GM21717 (cell line): ENCODE results near the gene MYH9.
"Not testable (repeated sequence)": the region's sequence is repeated elsewhere in the genome, so short reads cannot be mapped to it uniquely, and the experiment has no call there.

Experiments used
- ATAC-seq: cut with Tn5 transposase; IDR thresholded peaks from one replicate; pipeline ENCODE4 v1.9.1; 2021; ENCODE audit warnings: mild to moderate bottlenecking, moderate library complexity; ENCODE audit not compliant: unreplicated experiment

MYH9 gene

DNA sequence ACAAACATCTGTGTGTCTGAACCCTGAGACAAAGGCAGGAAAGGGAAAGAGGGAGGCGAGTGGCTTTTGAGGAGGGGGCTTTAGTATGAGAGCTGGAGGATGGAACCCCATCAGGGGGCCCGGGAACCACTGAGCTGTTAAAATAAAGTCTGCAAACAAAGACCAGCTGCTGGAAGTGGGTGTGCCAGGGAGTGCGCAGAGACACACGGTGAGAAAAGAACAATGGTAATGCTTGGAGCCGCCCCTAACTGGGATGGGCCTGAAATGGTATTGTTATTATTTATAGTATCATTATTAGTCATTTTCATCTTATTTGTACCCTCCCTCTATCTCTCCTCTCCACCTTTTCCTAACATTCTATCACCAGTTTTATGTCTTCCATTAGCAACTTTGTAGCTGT is 132.2 kb downstream of the MYH9 start:
- ATAC-seq, result not testable (repeated sequence)

DNA sequence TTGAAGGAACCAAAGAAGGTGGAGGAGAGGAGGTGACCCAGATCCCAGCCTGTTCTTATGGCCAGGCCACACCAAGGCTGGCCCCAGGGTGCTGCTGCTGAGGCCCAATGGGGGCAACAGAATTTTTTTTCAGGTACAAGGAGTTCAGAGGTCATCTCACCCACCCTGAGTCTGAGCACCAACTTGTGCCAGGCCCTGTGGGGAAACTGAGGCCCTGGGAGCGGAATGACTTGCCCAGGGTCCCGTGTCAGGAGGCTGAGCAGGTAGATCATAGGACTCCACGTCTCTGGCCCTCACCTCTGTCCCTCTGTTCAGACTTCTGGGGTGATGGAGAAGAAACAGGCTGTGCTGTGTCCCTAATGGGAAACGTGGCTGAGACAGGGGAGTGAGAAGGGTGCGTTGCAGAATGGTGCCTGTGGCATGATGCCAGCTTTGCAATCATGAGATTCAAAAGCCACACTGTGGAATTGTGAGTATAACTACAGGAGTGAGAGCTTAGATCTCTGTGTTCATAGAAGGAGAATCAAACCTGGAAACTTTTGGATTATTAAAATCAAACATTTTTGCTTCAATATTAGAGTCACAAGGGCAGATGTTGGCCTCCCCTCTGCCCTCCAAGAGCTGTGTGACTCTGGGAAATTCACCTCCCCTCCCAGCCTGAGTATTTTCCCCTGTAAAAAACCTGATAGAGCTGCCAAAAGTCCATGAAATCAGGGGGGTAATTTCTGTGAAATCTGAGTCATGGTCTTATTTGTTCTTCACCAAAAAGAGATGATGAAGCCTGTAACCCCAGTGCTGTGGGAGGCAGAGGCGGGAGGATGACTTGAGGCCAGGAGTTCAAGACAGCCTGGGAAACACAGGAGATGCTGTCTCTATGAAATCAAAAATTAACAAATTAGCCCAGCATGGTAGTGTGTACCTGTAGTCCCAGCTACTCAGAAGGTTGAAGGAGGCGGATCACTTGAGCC is 134.0 kb downstream of the MYH9 start:
- ATAC-seq, result no peak

GRCh38 chr22:36252754-36253522 is 134.8 kb downstream of the MYH9 start, which contains the start of gene APOL1:
TSS of gene APOL1 (plus strand) at chr22:36253133. CDS start at chr22:36254956, 1,823 bp downstream.
- peak; percentile 57 for ATAC-seq

DNA sequence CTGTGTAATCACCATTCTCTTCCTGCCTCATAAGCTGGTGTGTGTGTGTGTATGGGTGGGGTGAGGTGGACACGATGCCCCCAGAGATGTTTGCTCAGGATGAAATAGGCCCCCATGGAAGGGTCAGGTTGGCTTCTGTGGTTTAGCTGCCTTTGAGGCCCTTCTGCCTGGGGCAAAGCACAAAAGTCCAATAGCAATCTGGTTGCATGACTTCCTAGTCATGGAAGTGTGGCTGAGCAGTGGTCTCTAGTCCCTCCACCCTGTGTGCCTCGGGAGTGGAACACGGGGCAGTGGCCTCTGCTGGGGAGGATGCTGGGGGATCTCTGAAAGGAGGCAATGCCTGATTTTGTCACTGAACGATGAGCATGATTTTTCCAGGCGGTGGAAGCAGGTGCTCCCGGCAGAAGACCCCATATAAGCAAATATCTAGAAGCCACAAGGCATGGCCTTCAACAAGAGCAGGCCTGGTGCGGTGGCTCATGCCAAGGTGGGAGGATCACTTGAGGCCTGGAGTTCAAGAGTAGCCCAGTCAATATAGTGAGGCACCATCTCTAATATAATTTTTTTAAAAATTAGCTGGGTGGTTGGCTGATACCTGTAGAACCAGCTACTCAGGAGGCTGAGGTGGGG is 135.7 kb downstream of the MYH9 start:
- not testable (repeated sequence) for ATAC-seq

GRCh38 chr22:36250292-36250960 is 137.3 kb downstream of the MYH9 start:
- ATAC-seq, result not testable (repeated sequence)

DNA sequence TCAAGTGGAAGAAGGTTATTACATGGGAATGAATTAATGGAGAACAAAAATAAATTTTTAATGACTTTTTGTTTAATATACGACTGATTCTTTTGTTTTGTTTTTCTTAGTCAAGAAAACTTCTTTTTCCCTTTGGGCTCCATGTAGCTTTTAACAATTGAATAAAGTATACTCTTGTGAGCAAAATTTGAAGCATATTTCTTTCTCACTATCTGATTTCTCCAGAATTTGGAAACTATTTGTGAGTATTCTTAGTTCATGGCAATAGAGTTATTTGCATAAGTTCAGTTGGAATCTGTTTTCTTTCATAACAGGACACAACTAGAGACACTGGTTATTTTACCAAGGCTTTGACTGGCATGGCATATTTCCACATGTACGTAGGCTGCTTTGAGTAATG is 138.6 kb downstream of the MYH9 start:
- no peak for ATAC-seq

GRCh38 chr22:36247955-36248354 is 139.8 kb downstream of the MYH9 start:
- no peak for ATAC-seq

- ATAC-seq, result no peak
These were observed 141.0 kb downstream of the MYH9 start for GRCh38 chr22:36246718-36247117.

DNA sequence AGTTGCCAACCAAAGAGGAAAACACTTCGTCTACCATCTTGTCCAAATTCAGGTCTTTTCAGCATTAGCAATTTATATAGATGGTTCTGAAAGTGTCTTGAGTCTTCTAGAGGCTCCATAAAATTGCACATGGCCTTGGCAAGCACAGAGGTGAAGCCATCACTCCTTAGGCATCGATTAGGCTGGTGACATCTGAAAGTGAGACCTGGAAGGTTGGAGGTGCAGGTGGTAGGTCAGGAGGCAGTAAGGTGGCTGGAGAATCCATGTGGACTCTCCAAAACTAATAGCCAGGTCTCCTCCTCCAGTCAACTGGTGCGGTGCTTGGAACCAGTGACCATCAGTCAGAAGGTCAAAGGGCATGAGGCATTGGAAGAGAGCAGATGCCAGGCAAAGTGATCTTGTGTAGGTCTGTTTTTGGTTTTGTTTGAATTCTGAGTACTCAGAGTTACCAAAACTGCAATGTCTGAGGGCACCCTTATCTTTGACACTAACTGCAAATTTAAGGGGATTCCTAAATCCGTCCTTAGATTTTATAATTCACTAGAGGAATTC is 141.9 kb downstream of the MYH9 start:
- ATAC-seq, result no peak

GRCh38 chr22:36244522-36245391 is 143.0 kb downstream of the MYH9 start:
- ATAC-seq, result no peak

GRCh38 chr22:36243986-36244385 is 143.8 kb downstream of the MYH9 start:
- no peak for ATAC-seq

DNA sequence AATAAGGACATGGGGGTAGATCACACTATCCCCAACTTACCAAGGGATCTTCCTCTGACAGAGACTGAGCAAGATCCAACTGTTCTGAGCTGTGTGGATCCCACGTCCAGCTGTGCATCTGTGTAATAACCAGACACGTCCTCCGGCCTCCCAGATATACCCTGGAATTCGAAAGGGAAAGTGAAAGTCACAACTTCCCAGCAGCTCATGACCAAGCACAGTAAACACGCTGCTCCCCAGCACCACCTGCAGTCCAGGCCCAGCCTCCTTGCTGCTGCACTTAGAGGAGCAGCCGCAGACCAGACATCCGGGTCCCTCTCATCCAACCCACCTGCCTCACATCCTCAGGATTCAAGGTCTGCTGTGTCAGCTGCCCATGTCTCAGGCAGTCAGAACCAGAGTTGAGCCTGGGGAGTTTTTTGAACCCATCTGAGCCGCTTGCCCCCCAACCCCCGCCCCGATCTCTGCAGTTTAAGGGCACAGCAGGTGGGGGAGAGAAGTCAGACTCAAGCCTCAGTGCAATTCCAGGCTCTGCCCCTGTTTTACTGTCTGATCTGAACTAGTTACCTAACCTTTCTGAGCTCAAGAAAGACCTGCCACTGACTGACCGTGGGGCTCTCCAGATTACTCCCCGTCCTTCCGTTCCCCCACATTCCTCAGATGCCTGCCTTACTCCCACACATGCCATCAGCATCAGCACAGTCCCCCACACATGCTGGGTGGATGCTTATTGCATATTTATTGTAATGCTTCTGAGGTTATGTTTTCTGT is 148.2 kb downstream of the MYH9 start, which contains the start of gene APOL2:
Gene APOL2, minus strand, starts transcription at position 127 of the 771 bp plus-strand sequence. CDS start 6,365 bp downstream, outside the sequence.
- ATAC-seq, result peak; percentile 87

GRCh38 chr22:36239150-36239400 is 148.7 kb downstream of the MYH9 start:
- ATAC-seq, result no peak

- no peak for ATAC-seq
These were observed 149.2 kb downstream of the MYH9 start for GRCh38 chr22:36238373-36239149.

DNA sequence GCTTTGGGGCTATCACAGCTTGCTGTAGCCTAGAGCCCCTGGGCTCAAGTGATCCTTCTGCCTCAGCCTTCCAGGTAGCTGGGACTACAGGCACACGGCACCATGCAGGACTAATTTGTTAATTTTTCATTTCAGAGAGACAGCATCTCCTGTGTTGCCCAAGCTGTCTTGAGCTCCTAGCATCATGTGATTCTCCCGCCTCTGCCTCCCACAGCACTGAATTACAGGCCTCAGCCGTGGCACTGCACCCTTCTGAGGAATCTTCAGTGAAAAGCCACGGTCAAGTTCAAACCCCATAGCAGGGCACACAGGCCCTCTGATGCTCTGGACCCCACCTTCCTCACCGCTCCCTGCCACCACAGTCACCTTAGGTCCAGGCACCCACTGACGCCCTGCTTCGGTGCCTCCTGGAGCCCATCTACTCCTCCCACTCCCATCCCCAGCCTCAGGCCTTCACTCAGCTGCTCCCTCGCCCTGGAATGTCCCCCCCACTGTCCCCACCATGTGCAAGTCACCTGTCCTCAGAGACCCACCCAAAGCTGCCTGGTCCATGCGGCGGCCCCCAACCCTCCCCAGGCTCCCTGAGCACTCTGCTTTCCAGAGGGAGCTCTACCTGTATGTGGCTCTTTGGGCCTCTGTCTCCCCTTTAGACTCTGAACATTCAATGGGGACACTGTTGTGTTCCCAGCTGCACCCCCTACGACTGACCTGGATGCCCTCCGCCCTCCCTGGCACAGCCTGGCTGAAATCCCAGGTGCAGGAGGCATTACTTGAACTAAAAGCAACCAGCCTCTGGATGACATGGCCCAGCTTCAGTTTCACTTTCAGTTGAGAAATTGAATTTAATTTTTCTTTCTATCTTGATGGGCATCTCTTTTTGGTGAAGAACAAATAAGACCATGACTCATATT is 150.1 kb downstream of the MYH9 start:
- no peak for ATAC-seq

- no peak for ATAC-seq
These were observed 151.1 kb downstream of the MYH9 start for GRCh38 chr22:36236388-36237319.
